Stimulated activated CD8-positive, alpha-beta memory T cell treated with anti-CD3 and anti-CD28 coated beads, Interleukin-15, amount 100 ng/mL, for 48 hours (primary cell): ENCODE measurements around the gene LHFPL6.

Source experiments
- DNase-seq, 2 donors: peaks; one replicate each; pipeline ENCODE4 v3.0.0-alpha.2; 2020; ENCODE audit warnings: low read depth in 2 of 2

Gene LHFPL6

GRCh38 chr13:39415008-39415802 is 187.8 kb downstream of the LHFPL6 start:
- no peak for DNase-seq

- no peak for DNase-seq
Observed at GRCh38 chr13:39414339-39414738, 188.7 kb downstream of the LHFPL6 start.

DNA sequence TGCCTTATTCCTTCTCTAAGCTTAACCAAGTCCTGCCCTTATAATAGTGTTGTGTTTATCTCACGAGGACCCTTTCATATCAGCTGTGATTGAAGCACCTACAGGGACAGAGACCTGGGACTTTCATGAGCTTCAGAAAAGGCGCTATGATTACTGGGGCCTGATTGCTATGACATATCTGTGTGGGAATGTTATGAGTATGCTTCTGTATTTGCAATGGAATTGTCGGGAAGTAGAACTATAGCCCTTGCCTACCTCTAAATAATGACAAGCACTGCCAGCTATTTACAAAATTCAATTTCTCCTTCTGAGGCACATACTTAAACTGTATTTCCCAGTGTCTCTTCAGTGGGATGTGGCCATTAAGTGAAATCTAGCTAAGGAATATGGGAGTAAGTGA is 191.5 kb downstream of the LHFPL6 start:
- no peak for DNase-seq

DNA sequence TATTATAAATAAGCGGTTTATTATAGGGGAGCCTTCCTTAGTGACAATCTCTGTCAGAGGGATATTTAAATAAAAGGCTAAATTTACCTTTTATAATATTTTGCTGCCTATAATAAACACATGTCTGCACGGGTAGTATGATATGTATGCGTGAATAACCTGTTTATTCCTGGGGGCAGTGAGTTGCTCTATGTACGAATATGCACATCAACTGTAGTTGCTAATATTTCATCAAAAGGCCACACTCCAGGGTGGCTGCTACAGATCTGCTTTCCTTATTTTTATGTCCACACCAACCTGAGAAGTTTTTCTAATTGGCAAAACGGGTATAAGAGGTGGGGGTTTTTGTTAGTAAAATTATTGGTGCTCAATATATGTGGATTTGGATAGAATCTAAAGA is 192.0 kb downstream of the LHFPL6 start:
- no peak for DNase-seq

- no peak for DNase-seq
Observed at GRCh38 chr13:39410096-39410901, 192.7 kb downstream of the LHFPL6 start.

DNA sequence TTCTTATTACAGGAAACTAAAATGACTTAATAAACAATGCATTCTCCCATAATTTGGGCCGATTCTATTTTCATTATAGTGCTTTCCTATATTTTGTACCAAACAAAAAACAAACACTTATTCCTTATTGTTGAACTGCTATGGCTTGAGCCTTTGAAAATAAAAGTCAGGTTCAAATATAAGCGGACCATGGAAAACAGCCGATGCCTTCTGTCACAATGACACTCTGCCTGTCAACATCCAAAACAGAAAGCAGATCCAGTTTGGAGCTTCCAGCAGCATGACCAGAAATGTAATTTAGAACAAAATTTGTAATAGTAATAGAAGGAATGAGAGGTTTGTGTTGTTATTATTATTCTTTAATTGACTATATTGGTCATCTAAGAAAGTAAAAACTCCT is 194.5 kb downstream of the LHFPL6 start:
- DNase-seq = no peak

DNA sequence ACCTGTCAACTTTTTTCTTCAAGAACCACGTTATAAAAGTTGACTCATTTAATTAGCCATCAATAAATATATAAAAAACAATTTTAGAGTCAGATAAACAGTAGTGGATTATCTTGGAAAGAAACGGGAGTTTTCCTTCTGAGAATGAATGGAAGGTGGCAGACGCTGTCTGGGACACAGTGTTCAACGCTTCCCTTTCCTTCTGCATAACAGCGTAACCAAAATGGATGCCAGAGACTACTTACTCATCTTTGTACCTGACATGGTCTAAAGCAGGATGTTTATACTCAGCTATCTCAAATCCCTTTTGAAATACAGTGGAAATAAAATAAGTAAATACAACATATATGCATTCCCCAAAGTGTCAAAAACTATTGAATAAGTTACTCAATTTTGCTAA is 195.2 kb downstream of the LHFPL6 start:
- no peak for DNase-seq

GRCh38 chr13:39407138-39407537 is 195.9 kb downstream of the LHFPL6 start:
- no peak for DNase-seq

DNA sequence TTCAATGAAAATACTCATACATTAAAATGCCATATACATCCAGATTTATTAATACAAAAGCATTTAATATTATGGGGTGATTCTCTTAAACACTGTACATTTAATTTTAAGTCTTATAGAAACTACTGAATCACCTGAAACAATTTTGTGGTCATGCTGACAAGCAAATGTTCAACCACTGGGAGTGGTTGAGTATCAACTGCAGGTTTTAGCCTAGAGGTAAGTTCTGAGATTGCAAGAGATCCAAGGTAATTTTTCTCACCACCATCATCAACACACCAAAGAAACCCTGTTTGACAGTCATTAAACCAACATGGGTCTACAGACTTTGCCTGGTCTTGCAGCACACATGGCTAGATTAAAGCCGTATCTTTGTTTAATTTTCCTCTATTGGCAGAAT is 196.3 kb downstream of the LHFPL6 start:
- DNase-seq = no peak

DNA sequence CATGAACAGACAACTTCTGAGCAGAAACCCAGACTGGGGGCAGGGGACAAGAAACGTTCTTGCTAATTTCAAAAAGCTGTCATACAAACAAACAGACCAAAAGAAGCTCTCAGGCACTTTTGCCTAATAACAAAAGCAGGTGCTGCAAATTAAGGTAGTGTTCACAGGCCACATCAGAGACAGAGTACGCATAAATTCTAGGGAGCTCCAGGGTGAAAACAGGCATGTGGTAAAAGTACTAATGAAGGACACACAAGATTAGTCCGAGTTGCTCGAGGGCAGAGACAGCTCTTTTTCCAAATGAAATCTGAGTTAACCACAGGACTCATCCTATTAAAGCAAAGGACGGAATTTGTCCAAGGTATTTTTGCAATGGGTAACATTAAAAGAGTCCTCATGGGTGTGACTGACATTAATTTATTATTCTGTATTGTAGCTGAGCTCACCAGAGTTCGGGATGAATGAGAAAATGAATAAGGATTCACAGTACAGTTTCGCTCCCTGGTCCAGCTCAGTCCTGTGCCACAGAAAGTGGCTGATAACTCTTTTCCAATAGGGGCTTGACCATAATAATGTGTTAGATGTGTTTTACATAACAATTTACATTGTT is 197.3 kb downstream of the LHFPL6 start:
- DNase-seq = no peak

DNA sequence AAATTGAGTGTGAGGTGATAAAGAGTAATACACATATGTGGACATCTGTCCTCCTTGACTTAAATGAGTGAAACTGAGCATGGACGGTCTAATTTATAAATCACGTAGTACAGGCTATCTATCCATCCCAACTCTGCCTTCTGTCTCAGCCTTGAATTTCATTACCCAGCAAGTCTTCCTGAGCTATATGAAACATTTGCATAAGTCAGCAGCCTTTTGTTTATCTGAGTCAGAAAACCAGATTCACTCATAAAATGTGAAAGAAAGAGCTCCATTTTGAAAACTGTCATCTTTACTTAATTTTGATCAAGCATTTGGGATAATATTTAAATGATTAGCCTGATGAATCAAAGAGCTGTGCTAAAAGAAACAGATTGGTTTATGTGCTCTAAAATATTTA is 197.9 kb downstream of the LHFPL6 start:
- DNase-seq = no peak

GRCh38 chr13:39403106-39403505 is 199.9 kb downstream of the LHFPL6 start:
- DNase-seq = no peak

- no peak for DNase-seq
Observed at GRCh38 chr13:39402221-39402970, 200.6 kb downstream of the LHFPL6 start.

DNA sequence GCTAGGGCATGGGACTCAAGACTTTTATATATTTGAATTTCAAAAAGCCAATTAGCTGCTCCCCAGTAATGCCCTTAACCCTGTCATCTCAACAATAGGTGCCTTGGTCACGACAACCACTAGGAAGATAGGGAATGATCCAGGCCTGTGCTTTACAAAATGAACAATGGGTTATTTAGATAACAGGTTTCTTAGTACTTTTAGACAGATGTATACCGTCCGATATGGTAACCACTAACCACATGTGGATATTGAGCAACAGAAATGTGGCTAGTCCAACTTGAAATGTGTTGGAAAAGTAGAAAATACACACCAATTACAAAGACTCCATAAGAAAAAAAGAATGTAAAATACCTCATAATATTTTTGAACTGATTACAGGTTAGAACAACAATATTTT is 201.2 kb downstream of the LHFPL6 start:
- DNase-seq = no peak

GRCh38 chr13:39401046-39401705 is 201.8 kb downstream of the LHFPL6 start:
- no peak for DNase-seq

DNA sequence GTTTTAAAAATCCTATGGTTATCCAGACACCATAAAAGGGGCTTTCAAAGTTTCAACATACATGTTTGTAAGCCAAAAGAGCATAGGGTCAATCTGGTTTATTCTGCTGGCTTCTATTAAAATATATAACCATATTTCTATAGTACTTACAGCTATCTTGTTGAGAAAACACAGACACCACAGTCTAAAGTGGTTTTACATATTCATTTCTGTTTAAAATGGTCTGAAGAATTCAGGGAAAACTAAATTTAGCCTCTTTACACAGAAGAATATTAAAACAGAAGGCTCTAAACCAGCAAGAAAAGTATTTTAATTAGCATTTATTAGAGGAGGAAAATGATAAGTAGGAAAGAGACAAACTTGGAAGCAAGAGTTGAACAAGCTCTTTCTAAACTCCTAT is 203.9 kb downstream of the LHFPL6 start:
- DNase-seq = no peak

GRCh38 chr13:39397896-39398265 is 205.1 kb downstream of the LHFPL6 start:
- DNase-seq = no peak

- no peak for DNase-seq
Observed at GRCh38 chr13:39397226-39397895, 205.6 kb downstream of the LHFPL6 start.

DNA sequence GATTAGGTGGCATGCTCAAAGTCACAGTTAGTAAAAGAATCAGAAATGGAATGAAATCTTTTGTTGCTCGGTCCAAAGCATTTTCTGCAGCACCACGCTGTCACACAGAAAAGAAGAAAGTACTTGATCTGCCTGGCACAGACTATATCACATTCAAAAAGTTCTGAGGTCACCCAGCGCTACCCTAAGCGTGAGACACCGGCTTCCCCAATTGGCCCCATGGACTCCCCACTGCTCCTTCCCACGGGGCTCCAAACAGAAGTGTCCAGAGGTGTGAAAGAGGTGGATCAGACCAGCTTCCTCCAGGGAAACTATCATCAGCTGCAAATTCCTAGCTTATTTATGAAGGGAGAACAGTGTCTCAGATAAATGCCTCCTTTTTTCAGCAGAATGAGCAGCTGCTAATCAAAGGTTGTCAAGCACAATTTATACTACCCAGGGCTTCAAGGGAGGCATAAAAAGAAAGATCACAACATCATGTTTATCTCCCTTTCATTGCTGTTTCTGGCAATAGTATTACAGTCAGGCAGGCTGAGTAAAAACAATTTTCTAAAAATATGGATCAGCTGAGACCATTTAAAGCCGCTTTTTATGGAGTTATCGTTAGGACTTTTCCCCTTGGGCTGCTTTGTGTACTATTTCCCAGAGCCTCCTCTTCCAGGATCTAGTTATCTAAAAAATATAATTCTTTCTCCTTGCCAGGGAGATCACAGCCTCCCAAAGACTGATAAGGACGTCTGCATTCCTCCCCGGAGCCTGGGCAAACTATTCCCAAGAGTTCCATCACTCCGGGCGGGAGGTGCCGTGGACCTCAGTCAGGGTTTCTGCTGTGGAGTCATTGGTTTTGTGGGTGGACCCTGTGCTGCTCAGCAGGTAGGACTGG is 208.0 kb downstream of the LHFPL6 start:
- no peak for DNase-seq

DNA sequence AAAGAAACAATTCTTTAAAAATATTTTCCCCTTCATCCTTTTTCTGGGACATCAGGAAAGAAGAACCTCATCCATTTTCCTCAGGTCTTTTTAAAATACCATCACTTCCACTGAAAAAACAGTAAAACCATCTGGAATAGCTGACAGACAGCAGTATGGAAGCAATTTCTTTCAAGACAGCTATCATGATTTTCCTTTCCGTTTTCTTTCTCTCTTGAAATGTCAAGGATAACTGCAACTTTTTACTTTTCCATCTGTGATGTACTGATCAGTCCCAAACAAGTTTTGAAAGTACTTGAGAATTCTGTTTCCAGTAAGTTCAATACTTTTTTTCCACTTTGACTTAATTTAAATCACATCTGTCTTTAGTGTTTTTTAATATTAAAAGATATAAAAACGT is 211.2 kb downstream of the LHFPL6 start:
- DNase-seq = no peak
